NCI-H2029 treated with DMSO at 0.1 percent for 48 hours (cell line): ENCODE data around the gene NAV2.

Experiments used
- DNase-seq: peaks from one replicate; lab custom pipeline; 2025; lab: John Stamatoyannopoulos, UW

NAV2 gene

GRCh38 chr11:20042045-20042639 is 329.5 kb downstream of the NAV2 start:
- DNase-seq, result no peak

GRCh38 chr11:20042811-20043341 is 330.2 kb downstream of the NAV2 start:
- DNase-seq, result no peak

- DNase-seq, result no peak
Measured at GRCh38 chr11:20043992-20044391, 331.4 kb downstream of the NAV2 start.

GRCh38 chr11:20045098-20045688 is 332.6 kb downstream of the NAV2 start:
- DNase-seq, result no peak

- no peak for DNase-seq
Measured at GRCh38 chr11:20046416-20046815, 333.8 kb downstream of the NAV2 start.

- no peak for DNase-seq
Measured at GRCh38 chr11:20047006-20047768, 334.6 kb downstream of the NAV2 start.

- DNase-seq, result no peak
Measured at GRCh38 chr11:20047769-20048154, 335.1 kb downstream of the NAV2 start.

GRCh38 chr11:20048246-20048645 is 335.6 kb downstream of the NAV2 start:
- DNase-seq, result no peak

- DNase-seq, result no peak
Measured at GRCh38 chr11:20048707-20049106, 336.1 kb downstream of the NAV2 start.

- DNase-seq, result no peak
Measured at GRCh38 chr11:20049231-20049630, 336.6 kb downstream of the NAV2 start.

GRCh38 chr11:20050048-20050447 is 337.4 kb downstream of the NAV2 start:
- no peak for DNase-seq

- DNase-seq, result no peak
Measured at GRCh38 chr11:20050551-20051333, 338.1 kb downstream of the NAV2 start.

GRCh38 chr11:20051469-20052399 is 339.1 kb downstream of the NAV2 start:
- DNase-seq, result no peak

GRCh38 chr11:20053572-20053971 is 340.9 kb downstream of the NAV2 start:
- DNase-seq, result no peak

- DNase-seq, result no peak
Measured at GRCh38 chr11:20054584-20054983, 341.9 kb downstream of the NAV2 start.

- DNase-seq, result no peak
Measured at GRCh38 chr11:20055312-20055711, 342.7 kb downstream of the NAV2 start.

GRCh38 chr11:20056109-20056949 is 343.7 kb downstream of the NAV2 start:
- DNase-seq, result no peak

GRCh38 chr11:20056950-20057943 is 344.6 kb downstream of the NAV2 start:
- DNase-seq, result no peak
